Suprapubic skin (tissue), 4 donors: ENCODE results near the gene FRMD4A. TPM values are rescaled to one million over a fixed set of nuclear protein-coding genes. Genes with fewer than 3 reads are reported as not detected.

Source experiments
- DNase-seq, 2 donors: peaks; one replicate each; pipeline ENCODE4 v3.0.0-alpha.2; 2019; ENCODE audit warnings: low spot score in 2 of 2
- H3K27ac ChIP-seq: fragments of 200-600 bp; sonication (generic); one replicate; pipeline ENCODE4 v1.5.1; 2019
- H3K27me3 ChIP-seq: fragments of 200-600 bp; sonication (generic); one replicate; pipeline ENCODE4 v1.5.1; 2019
- H3K36me3 ChIP-seq: fragments of 200-600 bp; sonication (generic); one replicate; pipeline ENCODE4 v1.5.1; 2019
- H3K4me1 ChIP-seq: fragments of 200-600 bp; sonication (generic); one replicate; pipeline ENCODE4 v1.5.1; 2019
- H3K4me3 ChIP-seq: fragments of 200-600 bp; sonication (generic); one replicate; pipeline ENCODE4 v1.5.1; 2019; ENCODE audit warnings: mild to moderate bottlenecking
- H3K9me3 ChIP-seq: fragments of 200-600 bp; sonication (generic); one replicate; pipeline ENCODE4 v1.5.1; 2019
- CTCF ChIP-seq, 2 donors: fragments of 200-600 bp in 1 of 2; fragments of 450-650 bp in 1 of 2; sonication (generic) in 1 of 2; IDR thresholded peaks; one replicate each; pipeline ENCODE4 v1.5.1; 2016 to 2019; ENCODE audit warnings: antibody characterized with exemption in 2 of 2, mild to moderate bottlenecking in 1 of 2, moderate library complexity in 1 of 2
- EP300 ChIP-seq: sonication (generic); formaldehyde crosslinking; IDR thresholded peaks from one replicate; pipeline ENCODE4 v1.6.1; 2017; ENCODE audit warnings: antibody characterized with exemption
- POLR2A ChIP-seq, 2 donors: fragments of 450-650 bp; IDR thresholded peaks; one replicate each; pipeline ENCODE4 v1.6.1; 2017; ENCODE audit warnings: antibody characterized with exemption in 2 of 2, mild to moderate bottlenecking in 2 of 2, moderate library complexity in 2 of 2
- POLR2AphosphoS5 ChIP-seq, 3 donors: sonication (generic); formaldehyde crosslinking; IDR thresholded peaks; one replicate each; pipeline ENCODE4 v1.6.1; 2017; ENCODE audit warnings: antibody characterized with exemption in 3 of 3
- WGBS: methylation state at CpG from one replicate; pipeline ENCODE4 v1.1.5; 2018; 5-methylcytosine and 5-hydroxymethylcytosine counted together
- total RNA-seq, 4 donors: library from RNA; depleted of rRNA; stranded (reverse); fragments of >200 nt; gene quantifications; one replicate each; pipeline ENCODE4 v1.1.0, GENCODE V29; 2016

The FRMD4A gene
- total RNA-seq, 4 donors from 2014 or later: 27.4 to 86.3 (median 58.0) TPM

DNA sequence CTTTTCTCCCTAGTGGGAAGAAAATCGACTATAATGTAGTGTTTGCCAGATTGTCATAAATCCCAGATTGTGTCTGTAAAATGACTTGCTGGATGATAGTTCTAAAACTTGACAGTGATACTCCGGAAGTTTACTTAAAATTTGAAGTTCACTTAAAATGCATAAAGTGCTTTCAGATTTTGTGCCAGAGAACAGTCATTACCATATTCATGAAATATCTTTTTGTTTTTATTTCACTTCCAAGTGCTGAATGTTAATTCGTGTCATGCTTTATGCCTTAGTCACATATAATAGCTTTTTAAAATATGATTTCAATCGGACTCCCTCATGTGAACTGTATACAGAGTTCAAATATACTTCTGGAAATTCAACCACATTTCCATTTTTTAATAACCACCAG, 713.6 kb downstream of the FRMD4A start:
- H3K4me3 ChIP-seq: no peak overlapping the region
- H3K4me1 ChIP-seq: peaks cover 5% of the 10 kb centered on the region
- no peak for TF ChIP-seq EP300
- no peak for TF ChIP-seq CTCF (IDR thresholded peaks at IDR 0.05)
- TF ChIP-seq POLR2AphosphoS5 (IDR thresholded peaks at IDR 0.05): no peak
- no peak for TF ChIP-seq POLR2A (IDR thresholded peaks at IDR 0.05)
- H3K27me3 ChIP-seq: no peaks in the 10 kb centered on the region
- no peak for DNase-seq
- WGBS: 59% methylated on average over 4 of the region's 4 CpGs
- H3K27ac ChIP-seq: no peak overlapping the region
- H3K9me3 ChIP-seq: no peaks in the 10 kb centered on the region
- peaks cover 55% of the 10 kb centered on the region for H3K36me3 ChIP-seq

DNA sequence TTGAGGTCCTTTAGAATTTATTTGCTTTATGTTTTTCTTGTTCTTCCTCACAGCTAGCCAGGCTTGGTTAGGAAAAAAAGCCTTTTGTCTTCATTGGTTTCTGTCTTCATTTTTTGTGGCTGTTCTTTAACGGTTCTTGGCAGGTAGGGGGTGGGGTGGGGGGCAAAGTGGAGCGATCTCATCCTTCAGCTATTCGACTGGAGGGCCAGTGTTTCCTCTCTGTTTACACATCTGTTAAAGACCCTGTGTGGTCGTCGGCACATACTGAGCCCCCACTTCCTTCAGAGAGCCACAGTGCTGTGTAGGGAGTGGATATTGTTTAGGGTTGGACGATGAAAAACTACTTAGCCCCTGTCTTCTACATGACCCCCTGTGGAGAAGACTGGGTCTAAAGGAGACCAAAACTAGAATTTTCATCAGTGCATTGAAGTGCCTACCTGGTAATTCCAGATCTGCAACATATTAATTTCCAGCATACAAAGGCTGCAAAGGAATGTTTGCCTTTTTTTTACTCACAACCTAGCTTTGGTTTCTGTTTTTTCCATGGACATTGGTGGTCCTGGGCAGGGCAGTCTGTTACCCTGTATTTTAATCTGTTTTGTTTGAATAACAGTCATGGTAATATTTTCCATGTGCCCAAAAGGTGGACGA, 714.9 kb downstream of the FRMD4A start:
- WGBS: 73% methylated on average over 7 of the region's 7 CpGs

DNA sequence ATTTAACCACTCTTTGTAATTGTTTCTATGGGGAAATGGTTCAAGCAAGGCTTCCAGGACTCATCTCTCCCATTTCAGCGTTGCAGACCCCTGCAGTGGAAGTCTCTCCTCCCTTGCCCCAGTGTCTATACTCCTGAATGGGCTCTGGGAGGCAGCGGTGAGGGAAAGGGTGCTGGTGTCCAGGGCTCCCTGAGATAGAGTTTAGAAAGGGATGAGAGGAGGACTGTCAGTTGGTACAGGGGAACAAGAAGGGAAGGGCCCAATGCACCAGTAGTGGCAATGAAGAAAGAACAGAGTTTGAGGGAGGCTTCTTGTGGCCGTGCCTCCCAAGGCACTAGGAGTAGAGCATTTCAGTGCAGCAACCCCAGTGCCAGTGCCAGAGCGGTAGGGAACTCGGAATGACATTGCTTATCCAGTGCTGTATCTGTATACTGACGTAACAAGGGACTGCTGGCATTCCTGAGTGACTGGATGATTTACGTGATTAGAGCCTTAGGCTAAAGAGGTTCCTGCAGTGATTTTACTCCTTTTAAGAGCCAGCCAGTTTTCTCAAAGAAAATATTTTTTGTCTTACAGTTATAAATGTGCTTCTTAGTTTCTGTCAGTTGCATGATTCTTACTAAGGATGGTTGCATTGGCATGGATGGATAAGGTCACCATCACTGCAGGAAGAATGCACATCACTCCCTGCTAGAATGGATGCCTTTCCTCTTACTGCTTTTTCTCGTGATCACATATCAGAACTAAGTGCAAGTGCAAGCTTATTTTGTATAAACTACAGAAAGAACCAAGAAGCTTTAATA, 716.0 kb downstream of the FRMD4A start:
- H3K27ac ChIP-seq: no peak overlapping the region
- no peak for DNase-seq

More for the DNA sequence above, 714.9 kb downstream of the FRMD4A start:
- Histone ChIP-seq H3K4me1 (peaks cover 5% of the 10 kb centered on the region), H3K27me3 (no peaks in the 10 kb centered on the region), H3K36me3 (peaks cover 56% of the 10 kb centered on the region), H3K9me3 (no peaks in the 10 kb centered on the region), H3K27ac (no peak overlapping the region), H3K4me3 (no peak overlapping the region)
- no peak for DNase-seq
- TF ChIP-seq EP300 (no peak), POLR2AphosphoS5 (IDR thresholded peaks at IDR 0.05) (no peak)

GRCh38 chr10:13613519-13613918, 717.2 kb downstream of the FRMD4A start:
- Histone ChIP-seq H3K36me3 (peaks cover 64% of the 10 kb centered on the region), H3K4me1 (peaks cover 5% of the 10 kb centered on the region), H3K27ac (no peak overlapping the region), H3K9me3 (no peaks in the 10 kb centered on the region), H3K4me3 (no peak overlapping the region), H3K27me3 (no peaks in the 10 kb centered on the region)
- TF ChIP-seq EP300 (no peak), POLR2A (IDR thresholded peaks at IDR 0.05) (no peak), CTCF (IDR thresholded peaks at IDR 0.05) (peak in 1 of 2 donors; percentile 10)
- 35% methylated on average over 5 of the region's 5 CpGs for WGBS
- no peak for DNase-seq

More for the DNA sequence above, 716.0 kb downstream of the FRMD4A start:
- Histone ChIP-seq H3K9me3 (no peaks in the 10 kb centered on the region), H3K4me1 (peaks cover 5% of the 10 kb centered on the region), H3K4me3 (no peak overlapping the region), H3K36me3 (peaks cover 66% of the 10 kb centered on the region), H3K27me3 (no peaks in the 10 kb centered on the region)
- 67% methylated on average over 8 of the region's 8 CpGs for WGBS
- TF ChIP-seq CTCF (IDR thresholded peaks at IDR 0.05) (no peak), POLR2AphosphoS5 (IDR thresholded peaks at IDR 0.05) (no peak), EP300 (no peak), POLR2A (IDR thresholded peaks at IDR 0.05) (no peak)

DNA sequence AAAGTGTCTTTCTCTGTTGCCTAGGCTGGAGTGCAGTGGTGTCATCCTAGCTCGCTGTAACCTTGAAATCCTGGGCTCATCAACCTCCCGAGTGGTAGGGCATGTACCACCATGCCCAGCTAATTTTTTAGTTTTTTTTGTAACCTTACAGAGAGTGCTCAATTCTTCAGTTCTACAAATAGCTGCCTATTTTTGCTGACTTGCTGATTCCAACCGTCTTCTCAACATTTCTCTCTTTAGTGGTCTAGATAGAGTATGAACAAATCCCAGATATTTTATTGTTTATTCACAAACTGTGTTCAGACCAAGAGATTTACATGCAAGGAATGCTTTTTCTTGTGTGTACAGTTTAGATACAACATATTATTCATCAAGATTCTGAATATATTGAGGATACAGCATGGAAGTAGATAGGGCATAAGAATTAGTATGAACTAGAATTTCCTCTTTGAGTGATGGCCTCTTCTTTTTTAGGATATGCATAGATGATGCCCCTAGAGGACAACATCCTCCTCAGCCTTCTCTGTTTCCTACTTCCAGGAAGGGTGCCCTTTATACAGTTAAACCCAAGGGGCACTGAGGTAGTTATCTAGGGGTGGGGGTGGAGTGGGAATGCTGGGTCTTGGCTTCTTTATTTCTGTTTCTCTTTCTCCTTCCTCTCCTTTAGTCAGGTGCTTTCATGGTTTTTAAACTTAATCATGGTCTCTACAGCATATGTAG, 717.9 kb downstream of the FRMD4A start:
- no peak for TF ChIP-seq EP300
- TF ChIP-seq CTCF (IDR thresholded peaks at IDR 0.05): no peak
- TF ChIP-seq POLR2A (IDR thresholded peaks at IDR 0.05): no peak
- TF ChIP-seq POLR2AphosphoS5 (IDR thresholded peaks at IDR 0.05): no peak
- Histone ChIP-seq H3K27me3 (no peaks in the 10 kb centered on the region), H3K4me3 (no peak overlapping the region), H3K27ac (no peak overlapping the region), H3K9me3 (no peaks in the 10 kb centered on the region), H3K4me1 (peaks cover 8% of the 10 kb centered on the region), H3K36me3 (peaks cover 67% of the 10 kb centered on the region)
- WGBS: 85% methylated on average over 3 of the region's 3 CpGs
- no peak for DNase-seq
